Stimulated activated CD4-positive, alpha-beta T cell treated with anti-CD3 and anti-CD28 coated beads, Interleukin-1b, Interleukin-23, amount 100 ng/mL, for 1 hour (primary cell): Measurements from ENCODE around the gene CCNL2.
"Not testable (repeated sequence)": the region's sequence is repeated elsewhere in the genome, so short reads cannot be mapped to it uniquely, and the experiment has no call there.

Experiments
- DNase-seq, 2 donors: peaks; one replicate each; pipeline ENCODE4 v3.0.0-alpha.2; 2020; ENCODE audit warnings: low read depth in 2 of 2

The CCNL2 gene

GRCh38 chr1:1419813-1420653 is 20.9 kb upstream of the CCNL2 start:
- no peak for DNase-seq

- DNase-seq = no peak
These were observed 20.3 kb upstream of the CCNL2 start for GRCh38 chr1:1419363-1419812.

GRCh38 chr1:1418464-1419362 is 19.6 kb upstream of the CCNL2 start:
- DNase-seq = no peak

- DNase-seq = not testable (repeated sequence)
These were observed 18.8 kb upstream of the CCNL2 start for GRCh38 chr1:1417825-1418463.

GRCh38 chr1:1417396-1417795 is 18.3 kb upstream of the CCNL2 start:
- not testable (repeated sequence) for DNase-seq

- DNase-seq = no peak
These were observed 16.6 kb upstream of the CCNL2 start for GRCh38 chr1:1415751-1416150.

GRCh38 chr1:1412311-1412902 is 13.3 kb upstream of the CCNL2 start:
- DNase-seq = not testable (repeated sequence)

GRCh38 chr1:1411626-1412025 is 12.5 kb upstream of the CCNL2 start:
- DNase-seq = no peak

- DNase-seq = not testable (repeated sequence)
These were observed 11.1 kb upstream of the CCNL2 start for GRCh38 chr1:1410238-1410637.

- no peak for DNase-seq
These were observed 8.6 kb upstream of the CCNL2 start for GRCh38 chr1:1407636-1408318.

- DNase-seq = peak; percentile 85 to 90
These were observed 7.9 kb upstream of the CCNL2 start, which contains the start of gene MRPL20 for GRCh38 chr1:1406821-1407635. Gene MRPL20, minus strand, starts transcription at chr1:1407293. Its CDS starts 76 bp downstream, at chr1:1407217.

- no peak for DNase-seq
These were observed 7.1 kb upstream of the CCNL2 start for GRCh38 chr1:1406101-1406820.

- no peak for DNase-seq
These were observed 4.5 kb upstream of the CCNL2 start for GRCh38 chr1:1403653-1404052.

GRCh38 chr1:1402901-1403392 is 3.8 kb upstream of the CCNL2 start:
- DNase-seq = not testable (repeated sequence)

- DNase-seq = no peak
These were observed 3.2 kb upstream of the CCNL2 start for GRCh38 chr1:1402072-1402900.

GRCh38 chr1:1401457-1402010 is 2.4 kb upstream of the CCNL2 start:
- DNase-seq = no peak

GRCh38 chr1:1400576-1401456 is 1.7 kb upstream of the CCNL2 start:
- no peak for DNase-seq
